Measurements from ENCODE around the gene POU2F1. TPM values are rescaled to one million over a fixed set of nuclear protein-coding genes. Genes with fewer than 3 reads are reported as not detected.

POU2F1 gene
- total RNA-seq, 4 donors from 2014 or later: 14.0 to 45.5 (median 19.8) TPM

DNA sequence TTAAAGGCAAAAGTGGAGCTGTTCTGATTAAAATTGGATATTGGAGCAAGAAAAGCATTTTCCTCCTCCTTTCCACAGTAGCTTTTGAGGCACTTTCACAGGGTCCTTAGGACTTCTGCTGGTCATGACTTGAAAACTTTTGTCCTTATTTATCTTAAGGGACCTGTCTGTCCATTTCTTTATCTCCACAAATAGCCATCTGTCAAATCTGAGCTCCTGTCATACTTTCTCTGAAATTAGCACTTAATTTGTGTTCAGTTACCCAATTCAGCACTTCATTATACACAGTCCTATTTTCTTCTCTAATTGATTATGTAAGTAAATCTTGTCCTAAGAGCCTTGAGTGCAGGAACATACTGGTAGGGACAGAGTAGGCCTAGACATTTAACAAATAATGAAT is 9.8 kb downstream of the POU2F1 start:
- DNase-seq: no peak
- H3K27ac ChIP-seq: no peak overlapping the region
- H3K9me3 ChIP-seq: no peaks in the 10 kb centered on the region
- H3K27me3 ChIP-seq: no peaks in the 10 kb centered on the region
- H3K4me3 ChIP-seq (replicated peaks in 1 of 3): no peak overlapping the region
- no peaks in the 10 kb centered on the region for H3K36me3 ChIP-seq
- peaks cover 22 to 27% of the 10 kb centered on the region in 2 donors for H3K4me1 ChIP-seq
- no peak for TF ChIP-seq POLR2A (IDR thresholded peaks at IDR 0.05)
- TF ChIP-seq, protein P1, sequence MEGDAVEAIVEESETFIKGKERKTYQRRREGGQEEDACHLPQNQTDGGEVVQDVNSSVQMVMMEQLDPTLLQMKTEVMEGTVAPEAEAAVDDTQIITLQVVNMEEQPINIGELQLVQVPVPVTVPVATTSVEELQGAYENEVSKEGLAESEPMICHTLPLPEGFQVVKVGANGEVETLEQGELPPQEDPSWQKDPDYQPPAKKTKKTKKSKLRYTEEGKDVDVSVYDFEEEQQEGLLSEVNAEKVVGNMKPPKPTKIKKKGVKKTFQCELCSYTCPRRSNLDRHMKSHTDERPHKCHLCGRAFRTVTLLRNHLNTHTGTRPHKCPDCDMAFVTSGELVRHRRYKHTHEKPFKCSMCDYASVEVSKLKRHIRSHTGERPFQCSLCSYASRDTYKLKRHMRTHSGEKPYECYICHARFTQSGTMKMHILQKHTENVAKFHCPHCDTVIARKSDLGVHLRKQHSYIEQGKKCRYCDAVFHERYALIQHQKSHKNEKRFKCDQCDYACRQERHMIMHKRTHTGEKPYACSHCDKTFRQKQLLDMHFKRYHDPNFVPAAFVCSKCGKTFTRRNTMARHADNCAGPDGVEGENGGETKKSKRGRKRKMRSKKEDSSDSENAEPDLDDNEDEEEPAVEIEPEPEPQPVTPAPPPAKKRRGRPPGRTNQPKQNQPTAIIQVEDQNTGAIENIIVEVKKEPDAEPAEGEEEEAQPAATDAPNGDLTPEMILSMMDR (IDR thresholded peaks at IDR 0.05): no peak
- intact Hi-C loops (cut with DNase I): no loop called here

DNA sequence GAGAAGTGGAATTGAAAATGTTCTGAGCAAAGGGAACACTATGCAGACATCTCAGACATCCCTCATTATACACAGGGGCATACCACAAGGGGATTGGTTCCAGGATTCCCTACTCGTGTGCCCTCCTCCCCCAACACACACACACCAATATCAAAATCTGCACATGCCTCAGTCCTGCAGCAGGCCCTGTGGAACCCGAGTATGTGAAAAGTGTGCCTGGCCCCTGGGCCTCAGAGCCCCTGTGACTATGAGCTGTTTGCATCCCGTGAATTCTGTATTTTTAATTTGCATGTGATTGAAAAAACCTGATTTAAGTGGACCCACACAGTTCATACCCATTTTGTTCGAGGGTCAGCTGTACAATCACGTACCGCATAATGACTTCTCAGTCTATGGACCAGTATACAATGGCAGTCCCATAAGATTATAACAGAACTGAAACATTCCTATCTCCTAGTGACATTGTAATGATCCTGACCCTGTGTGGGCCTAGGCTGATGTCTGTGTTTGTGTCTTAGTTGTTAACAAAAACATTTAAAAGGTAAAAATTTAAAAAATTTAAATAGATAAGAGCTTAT is 11.3 kb downstream of the POU2F1 start:
- 89 to 93% methylated on average over 6 of the region's 6 CpGs for WGBS, 2 donors
- H3K36me3 ChIP-seq: no peaks in the 10 kb centered on the region

DNA sequence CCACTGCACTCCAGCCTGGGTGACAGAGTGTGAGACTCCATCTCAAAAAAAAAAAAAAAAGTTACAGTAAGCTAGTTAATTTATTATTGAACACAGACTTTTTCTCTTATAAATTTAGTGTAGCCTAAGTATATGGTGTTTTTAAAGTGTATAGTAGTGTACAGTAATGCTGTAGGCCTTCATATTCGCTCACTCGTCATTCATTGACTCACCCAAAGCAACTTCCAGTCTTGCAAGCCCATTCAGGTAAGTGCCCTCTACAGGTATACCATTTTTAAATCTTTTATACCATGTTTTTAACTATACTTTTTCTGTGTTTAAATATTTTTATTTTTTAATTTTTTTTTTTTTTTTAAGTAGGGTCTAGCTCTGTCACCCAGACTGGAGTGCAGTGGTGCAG is 12.1 kb downstream of the POU2F1 start:
- 95 to 99% methylated on average over 2 of the region's 2 CpGs for WGBS, 2 donors
- TF ChIP-seq POLR2A (IDR thresholded peaks at IDR 0.05): no peak
- TF ChIP-seq, protein P1 (IDR thresholded peaks at IDR 0.05): no peak
- H3K27ac ChIP-seq: no peak overlapping the region
- H3K9me3 ChIP-seq: no peaks in the 10 kb centered on the region
- intact Hi-C loops (cut with DNase I): no loop called here
- no peaks in the 10 kb centered on the region for H3K36me3 ChIP-seq
- no peaks in the 10 kb centered on the region for H3K27me3 ChIP-seq
- H3K4me1 ChIP-seq: peaks cover 12 to 13% of the 10 kb centered on the region in 2 donors
- DNase-seq: no peak
- no peak overlapping the region for H3K4me3 ChIP-seq (replicated peaks in 1 of 3)

More for the DNA sequence above, 11.3 kb downstream of the POU2F1 start:
- intact Hi-C loops (cut with DNase I): no loop called here
- Histone ChIP-seq H3K27me3 (no peaks in the 10 kb centered on the region), H3K9me3 (no peaks in the 10 kb centered on the region), H3K27ac (no peak overlapping the region), H3K4me1 (peaks cover 16 to 18% of the 10 kb centered on the region in 2 donors), H3K4me3 (replicated peaks in 1 of 3) (no peak overlapping the region)
- TF ChIP-seq POLR2A (IDR thresholded peaks at IDR 0.05): no peak
- TF ChIP-seq, protein P1 (IDR thresholded peaks at IDR 0.05): no peak
- DNase-seq: no peak

DNA sequence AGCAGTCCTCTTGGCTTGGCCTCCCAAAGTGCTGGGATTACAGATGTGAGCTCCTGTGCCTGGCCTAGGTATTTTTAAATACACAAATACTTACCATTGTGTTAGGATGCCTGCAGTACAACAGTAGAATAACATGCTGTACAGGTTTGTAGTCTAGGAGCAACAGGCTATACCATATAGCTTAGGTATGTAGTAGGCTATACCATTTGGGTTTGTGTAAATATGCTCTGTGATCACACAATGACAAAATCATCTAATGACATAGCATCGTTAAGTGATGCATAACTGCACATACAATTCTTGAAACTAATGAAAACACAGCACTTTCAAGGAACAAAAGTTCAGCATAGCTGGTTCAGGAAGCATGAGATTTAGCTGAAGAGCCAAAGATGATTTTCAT is 12.7 kb downstream of the POU2F1 start:
- H3K4me3 ChIP-seq (replicated peaks in 1 of 3): no peak overlapping the region
- TF ChIP-seq, protein P1 (IDR thresholded peaks at IDR 0.05): no peak
- TF ChIP-seq POLR2A (IDR thresholded peaks at IDR 0.05): no peak
- H3K4me1 ChIP-seq: peaks cover 12 to 13% of the 10 kb centered on the region in 2 donors
- H3K27ac ChIP-seq: no peak overlapping the region
- WGBS, 2 donors: 31 to 44% methylated on average over 1 of the region's 1 CpG
- intact Hi-C loops (cut with DNase I): no loop called here
- H3K9me3 ChIP-seq: no peaks in the 10 kb centered on the region
- no peak for DNase-seq
- no peaks in the 10 kb centered on the region for H3K36me3 ChIP-seq
- H3K27me3 ChIP-seq: no peaks in the 10 kb centered on the region

DNA sequence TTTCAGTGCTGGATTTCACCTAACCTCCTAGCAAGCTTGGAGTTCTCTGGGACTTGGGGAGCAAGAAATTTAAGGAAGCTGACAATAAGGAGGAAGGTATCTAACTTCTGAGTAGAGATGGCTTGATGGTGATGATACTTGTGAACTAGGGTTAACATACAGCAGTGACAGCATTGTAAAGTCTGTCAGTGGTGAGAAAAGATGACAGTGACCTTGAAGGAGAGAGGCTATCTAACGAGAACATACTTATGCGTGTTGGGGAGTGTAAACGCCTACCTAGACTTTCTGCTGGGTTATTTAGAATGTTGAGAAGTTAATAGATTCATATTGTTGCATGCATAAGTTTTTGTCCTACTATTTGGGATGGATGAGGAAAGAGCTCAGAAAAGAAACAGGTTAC is 16.3 kb downstream of the POU2F1 start:
- Histone ChIP-seq H3K9me3 (no peaks in the 10 kb centered on the region), H3K27me3 (no peaks in the 10 kb centered on the region), H3K4me3 (replicated peaks in 1 of 3) (no peak overlapping the region), H3K4me1 (peaks cover 12 to 13% of the 10 kb centered on the region in 2 donors), H3K27ac (no peak overlapping the region), H3K36me3 (no peaks in the 10 kb centered on the region)
- WGBS, 2 donors: 96 to 98% methylated on average over 3 of the region's 3 CpGs
- no peak for DNase-seq
- intact Hi-C loops (cut with DNase I): no loop called here
- TF ChIP-seq, protein P1 (IDR thresholded peaks at IDR 0.05): no peak
- no peak for TF ChIP-seq POLR2A (IDR thresholded peaks at IDR 0.05)

All from thyroid gland (tissue), 4 donors.